Right lung (tissue), 10 donors: ENCODE data around the gene NDUFA13. TPM values are rescaled to one million over a fixed set of nuclear protein-coding genes. Genes with fewer than 3 reads are reported as not detected.
"Not testable (repeated sequence)": the region's sequence is repeated elsewhere in the genome, so short reads cannot be mapped to it uniquely, and the experiment has no call there.

Source experiments
- DNase-seq, 2 donors: peaks; one replicate each; pipeline ENCODE4 v3.0.0-alpha.2; 2013
- long read RNA-seq, 8 donors: transcript quantifications; one replicate each; lab custom pipeline, GENCODE V29; 2026
- polyA plus RNA-seq, 5 donors: library from polyadenylated mRNA; unstranded; fragments of 120-200 nt; gene quantifications; one replicate each; pipeline versions ENCODE4 v1.2.1 to v1.2.3, GENCODE V29; 2013; ENCODE audit warnings: inconsistent platforms in 1 of 5, low replicate concordance in 1 of 5; ENCODE audit not compliant: insufficient read length in 5 of 5, insufficient read depth in 1 of 5

Gene NDUFA13
- 100 to 1,000 TPM; 177 to 282 (median 180) TPM for polyA plus RNA-seq
- long read RNA-seq, donor 1, transcript NDUFA13-204 (5 exons, 991 nt), result major isoform, 377 of 397 reads
- long read RNA-seq, donor 1, transcript NDUFA13-205 (3 exons, 593 nt), result minor isoform, 5 of 397 reads
- long read RNA-seq, donor 1, partial matches to known transcripts, result 11 of 397 reads
- long read RNA-seq, donor 1, other reads (novel, unspliced or antisense), result 0 of 397 reads
- long read RNA-seq, donor 2, transcript NDUFA13-204 (5 exons, 991 nt), result major isoform, 205 of 205 reads
- long read RNA-seq, donor 2, partial matches to known transcripts, result 0 of 205 reads
- long read RNA-seq, donor 2, other reads (novel, unspliced or antisense), result 0 of 205 reads
- long read RNA-seq, donor 3, transcript NDUFA13-204 (5 exons, 991 nt), result major isoform, 229 of 237 reads
- long read RNA-seq, donor 3, partial matches to known transcripts, result 0 of 237 reads
- long read RNA-seq, donor 3, other reads (novel, unspliced or antisense), result 0 of 237 reads
- long read RNA-seq, donor 4, transcript NDUFA13-204 (5 exons, 991 nt), result major isoform, 163 of 169 reads
- long read RNA-seq, donor 4, partial matches to known transcripts, result 0 of 169 reads
- long read RNA-seq, donor 4, other reads (novel, unspliced or antisense), result 0 of 169 reads
- long read RNA-seq, donor 5, transcript NDUFA13-204 (5 exons, 991 nt), result major isoform, 455 of 464 reads
- long read RNA-seq, donor 5, partial matches to known transcripts, result 0 of 464 reads
- long read RNA-seq, donor 5, other reads (novel, unspliced or antisense), result 0 of 464 reads
- long read RNA-seq, donor 6, transcript NDUFA13-204 (5 exons, 991 nt), result major isoform, 372 of 388 reads
- long read RNA-seq, donor 6, partial matches to known transcripts, result 8 of 388 reads
- long read RNA-seq, donor 6, other reads (novel, unspliced or antisense), result 0 of 388 reads
- long read RNA-seq, donor 7, transcript NDUFA13-204 (5 exons, 991 nt), result major isoform, 324 of 324 reads
- long read RNA-seq, donor 7, partial matches to known transcripts, result 0 of 324 reads
- long read RNA-seq, donor 7, other reads (novel, unspliced or antisense), result 0 of 324 reads
- long read RNA-seq, donor 8, transcript NDUFA13-204 (5 exons, 991 nt), result major isoform, 99 of 100 reads
- long read RNA-seq, donor 8, partial matches to known transcripts, result 0 of 100 reads
- long read RNA-seq, donor 8, other reads (novel, unspliced or antisense), result 0 of 100 reads

- peak; percentile 93 to 94 for DNase-seq
Observed at GRCh38 chr19:19515642-19516519, at the start of gene NDUFA13. TSS of gene NDUFA13 (plus strand) at chr19:19516225. CDS start at chr19:19516239, 14 bp downstream.

GRCh38 chr19:19468424-19469050 is 47.5 kb upstream of the NDUFA13 start:
- no peak for DNase-seq

GRCh38 chr19:19470579-19470978 is 45.4 kb upstream of the NDUFA13 start:
- DNase-seq, result no peak

GRCh38 chr19:19471682-19472081 is 44.3 kb upstream of the NDUFA13 start:
- DNase-seq, result no peak

- DNase-seq, result not testable (repeated sequence)
Observed at GRCh38 chr19:19472106-19472505, 43.9 kb upstream of the NDUFA13 start.

- DNase-seq, result no peak
Observed at GRCh38 chr19:19475015-19475765, 40.8 kb upstream of the NDUFA13 start.

- no peak for DNase-seq
Observed at GRCh38 chr19:19475849-19476828, 39.9 kb upstream of the NDUFA13 start.

- DNase-seq, result no peak
Observed at GRCh38 chr19:19477705-19478383, 38.2 kb upstream of the NDUFA13 start.

- no peak for DNase-seq
Observed at GRCh38 chr19:19480688-19481087, 35.3 kb upstream of the NDUFA13 start.

GRCh38 chr19:19482809-19483596 is 33.0 kb upstream of the NDUFA13 start:
- DNase-seq, result no peak

- DNase-seq, result peak; percentile 61 to 70
Observed at GRCh38 chr19:19485161-19485997, 30.6 kb upstream of the NDUFA13 start.

GRCh38 chr19:19485998-19486290 is 30.1 kb upstream of the NDUFA13 start:
- DNase-seq, result no peak

GRCh38 chr19:19486343-19487076 is 29.5 kb upstream of the NDUFA13 start:
- no peak for DNase-seq

GRCh38 chr19:19487077-19487949 is 28.7 kb upstream of the NDUFA13 start:
- no peak for DNase-seq
